HG02885 (cell line): Measurements from ENCODE around the gene RNF212B.
"Not testable (repeated sequence)": the region's sequence is repeated elsewhere in the genome, so short reads cannot be mapped to it uniquely, and the experiment has no call there.

ENCODE experiments used
- ATAC-seq: cut with Tn5 transposase; IDR thresholded peaks from one replicate; pipeline ENCODE4 v1.9.1; 2021; ENCODE audit warnings: mild to moderate bottlenecking; ENCODE audit not compliant: unreplicated experiment, poor library complexity

The RNF212B gene

GRCh38 chr14:23241061-23241715 lies 3.5 kb downstream of the RNF212B start:
- not testable (repeated sequence) for ATAC-seq

GRCh38 chr14:23242076-23242475 lies 4.3 kb downstream of the RNF212B start:
- ATAC-seq = no peak

GRCh38 chr14:23243066-23243465 lies 5.3 kb downstream of the RNF212B start:
- no peak for ATAC-seq

GRCh38 chr14:23245282-23245681 lies 7.5 kb downstream of the RNF212B start:
- no peak for ATAC-seq

GRCh38 chr14:23248601-23249000 lies 10.9 kb downstream of the RNF212B start:
- ATAC-seq = no peak

GRCh38 chr14:23249824-23250223 lies 12.1 kb downstream of the RNF212B start:
- ATAC-seq = no peak

GRCh38 chr14:23252006-23252405 lies 14.3 kb downstream of the RNF212B start:
- no peak for ATAC-seq

GRCh38 chr14:23252420-23253333 lies 14.9 kb downstream of the RNF212B start:
- no peak for ATAC-seq

- ATAC-seq = no peak
These were observed 20.5 kb downstream of the RNF212B start for GRCh38 chr14:23258256-23258655.

GRCh38 chr14:23259426-23259825 lies 21.7 kb downstream of the RNF212B start:
- ATAC-seq = no peak

- ATAC-seq = not testable (repeated sequence)
These were observed 23.1 kb downstream of the RNF212B start for GRCh38 chr14:23260849-23261248.

- ATAC-seq = no peak
These were observed 31.5 kb downstream of the RNF212B start for GRCh38 chr14:23269193-23269592.

GRCh38 chr14:23275412-23275811 lies 37.7 kb downstream of the RNF212B start:
- no peak for ATAC-seq

- no peak for ATAC-seq
These were observed 39.5 kb downstream of the RNF212B start for GRCh38 chr14:23277189-23277588.

- ATAC-seq = not testable (repeated sequence)
These were observed 40.2 kb downstream of the RNF212B start for GRCh38 chr14:23277928-23278327.

- ATAC-seq = no peak
These were observed 43.5 kb downstream of the RNF212B start for GRCh38 chr14:23281247-23281646.

GRCh38 chr14:23284654-23285529 lies 47.2 kb downstream of the RNF212B start:
- ATAC-seq = no peak

GRCh38 chr14:23285530-23286019 lies 47.8 kb downstream of the RNF212B start:
- peak; percentile 26 for ATAC-seq

- peak; percentile 96 for ATAC-seq
These were observed 48.5 kb downstream of the RNF212B start, which contains the start of gene HOMEZ for GRCh38 chr14:23286020-23286901. TSS of gene HOMEZ (minus strand) at chr14:23286132. CDS start at chr14:23285952, 180 bp downstream.
